ENCODE results near the gene EXOC3L2.
"Not testable (repeated sequence)": the region's sequence is repeated elsewhere in the genome, so short reads cannot be mapped to it uniquely, and the experiment has no call there.

EXOC3L2 gene

DNA sequence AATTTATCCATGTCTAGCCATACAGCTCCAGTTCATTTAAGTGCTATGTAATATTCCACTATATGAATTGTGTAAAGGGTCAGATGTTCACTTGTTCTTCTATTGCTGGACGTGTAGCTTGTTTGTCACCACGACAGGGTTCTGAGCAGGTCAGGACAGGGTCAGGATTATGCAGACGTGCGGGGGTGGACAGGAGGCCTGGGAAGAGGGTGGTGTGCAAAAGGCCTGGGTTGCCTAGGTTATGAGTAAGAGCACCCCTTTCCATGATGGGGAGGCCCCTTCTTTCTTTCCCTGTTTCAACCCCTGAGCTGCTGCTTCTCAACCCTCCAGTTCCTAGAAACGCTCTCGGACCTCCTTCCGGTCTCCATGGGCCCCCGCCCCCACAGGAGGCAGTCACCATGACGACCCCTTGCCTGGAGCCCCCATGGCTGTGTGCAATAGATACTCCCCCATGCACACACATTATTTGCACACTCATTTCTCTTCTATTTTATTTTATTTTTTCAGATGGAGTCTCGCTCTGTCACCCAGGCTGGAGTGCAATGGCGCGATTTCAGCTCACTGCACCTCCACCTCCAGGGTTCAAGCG lies 2.0 kb downstream of the EXOC3L2 start:
- TF ChIP-seq, protein P1, sequence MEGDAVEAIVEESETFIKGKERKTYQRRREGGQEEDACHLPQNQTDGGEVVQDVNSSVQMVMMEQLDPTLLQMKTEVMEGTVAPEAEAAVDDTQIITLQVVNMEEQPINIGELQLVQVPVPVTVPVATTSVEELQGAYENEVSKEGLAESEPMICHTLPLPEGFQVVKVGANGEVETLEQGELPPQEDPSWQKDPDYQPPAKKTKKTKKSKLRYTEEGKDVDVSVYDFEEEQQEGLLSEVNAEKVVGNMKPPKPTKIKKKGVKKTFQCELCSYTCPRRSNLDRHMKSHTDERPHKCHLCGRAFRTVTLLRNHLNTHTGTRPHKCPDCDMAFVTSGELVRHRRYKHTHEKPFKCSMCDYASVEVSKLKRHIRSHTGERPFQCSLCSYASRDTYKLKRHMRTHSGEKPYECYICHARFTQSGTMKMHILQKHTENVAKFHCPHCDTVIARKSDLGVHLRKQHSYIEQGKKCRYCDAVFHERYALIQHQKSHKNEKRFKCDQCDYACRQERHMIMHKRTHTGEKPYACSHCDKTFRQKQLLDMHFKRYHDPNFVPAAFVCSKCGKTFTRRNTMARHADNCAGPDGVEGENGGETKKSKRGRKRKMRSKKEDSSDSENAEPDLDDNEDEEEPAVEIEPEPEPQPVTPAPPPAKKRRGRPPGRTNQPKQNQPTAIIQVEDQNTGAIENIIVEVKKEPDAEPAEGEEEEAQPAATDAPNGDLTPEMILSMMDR (IDR thresholded peaks at IDR 0.05; ENCODE audit: low read length, missing control alignments): no peak
- no peak overlapping the region for H3K4me3 ChIP-seq (replicated peaks; ENCODE audit: low read depth, low read length)
- no peak for DNase-seq (ENCODE audit: low read depth)

GRCh38 chr19:45238556-45238955 lies 6.7 kb downstream of the EXOC3L2 start:
- H3K4me3 ChIP-seq (replicated peaks; ENCODE audit: low read depth, low read length): no peak overlapping the region
- TF ChIP-seq, protein P1 (IDR thresholded peaks at IDR 0.05; ENCODE audit: low read length, missing control alignments): no peak
- no peak for DNase-seq (ENCODE audit: low read depth)

DNA sequence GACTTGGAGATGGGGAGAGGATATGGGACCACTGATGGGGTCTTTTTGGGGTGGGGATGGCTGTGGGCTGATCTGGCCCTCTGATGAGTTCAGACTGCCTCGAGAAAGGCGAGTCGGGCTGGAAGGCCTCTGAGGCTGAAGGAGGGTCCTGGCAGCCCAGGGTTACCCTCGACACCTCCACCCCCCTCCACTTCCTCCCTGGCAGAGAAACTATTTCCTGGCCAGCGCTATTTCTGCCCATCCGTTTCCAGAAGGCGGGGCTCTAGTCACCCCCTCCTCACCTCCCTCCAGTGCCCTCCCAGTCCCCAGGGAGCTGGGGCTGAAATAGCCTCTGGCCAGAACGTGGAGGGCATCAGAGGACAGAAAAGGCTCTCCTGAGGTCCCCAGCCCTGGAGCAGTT lies 9.7 kb downstream of the EXOC3L2 start:
- no peak overlapping the region for H3K4me3 ChIP-seq (replicated peaks; ENCODE audit: low read depth, low read length)
- TF ChIP-seq, protein P1 (IDR thresholded peaks at IDR 0.05; ENCODE audit: low read length, missing control alignments): no peak
- no peak for DNase-seq (ENCODE audit: low read depth)

- no peak overlapping the region for H3K4me3 ChIP-seq (replicated peaks; ENCODE audit: low read depth, low read length)
- no peak for DNase-seq (ENCODE audit: low read depth)
- TF ChIP-seq, protein P1 (IDR thresholded peaks at IDR 0.05; ENCODE audit: low read length, missing control alignments): no peak
These were observed 10.9 kb downstream of the EXOC3L2 start for GRCh38 chr19:45234089-45234869.

- DNase-seq (ENCODE audit: low read depth): no peak
- TF ChIP-seq, protein P1 (IDR thresholded peaks at IDR 0.05; ENCODE audit: low read length, missing control alignments): no peak
- H3K4me3 ChIP-seq (replicated peaks; ENCODE audit: low read depth, low read length): no peak overlapping the region
These were observed 13.3 kb downstream of the EXOC3L2 start for GRCh38 chr19:45231891-45232290.

- H3K4me3 ChIP-seq (replicated peaks; ENCODE audit: low read depth, low read length); DNase-seq (ENCODE audit: low read depth): not testable (repeated sequence)
These were observed 16.2 kb downstream of the EXOC3L2 start for GRCh38 chr19:45229056-45229455.

DNA sequence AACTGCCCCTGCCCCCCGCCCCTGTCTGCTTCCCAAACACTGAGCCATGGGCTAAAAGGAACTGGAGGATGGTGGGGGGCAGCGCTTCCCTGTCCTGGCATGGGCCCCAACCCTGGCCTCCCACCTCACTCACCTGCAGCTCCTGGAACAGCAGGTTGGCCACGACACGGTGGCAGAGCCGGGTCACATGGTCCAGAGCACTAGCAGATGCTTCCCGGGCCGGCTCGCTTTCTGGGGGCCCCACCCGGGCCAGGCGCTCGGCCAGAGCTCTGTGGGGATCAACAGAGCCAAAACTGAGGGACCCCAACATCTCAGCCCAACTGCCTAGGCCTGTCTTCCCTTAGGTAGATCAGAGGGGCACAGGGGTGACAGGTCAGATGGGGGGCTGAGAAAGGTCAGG lies 20.6 kb downstream of the EXOC3L2 start:
- H3K4me3 ChIP-seq (replicated peaks; ENCODE audit: low read depth, low read length): no peak overlapping the region
- no peak for DNase-seq (ENCODE audit: low read depth)
- TF ChIP-seq, protein P1 (IDR thresholded peaks at IDR 0.05; ENCODE audit: low read length, missing control alignments): no peak
